Fibroblast of pulmonary artery (primary cell): ENCODE results near the gene CTNNA3.

ENCODE experiments used
- DNase-seq: peaks from one replicate; pipeline ENCODE4 v3.0.0-alpha.2; 2010; ENCODE audit warnings: low read depth
- H3K4me3 ChIP-seq: replicated peaks from 2 replicates; pipeline ENCODE4 v1.5.1; 2011; ENCODE audit warnings: low read depth, mild to moderate bottlenecking, control low read depth, low read length, moderate library complexity
- TF ChIP-seq, protein P1 (sequence below): IDR thresholded peaks from 2 replicates; pipeline ENCODE4 v1.5.1; 2011; ENCODE audit warnings: mild to moderate bottlenecking, control low read depth, low read length, inconsistent platforms; ENCODE audit errors: missing control alignments

The CTNNA3 gene

DNA sequence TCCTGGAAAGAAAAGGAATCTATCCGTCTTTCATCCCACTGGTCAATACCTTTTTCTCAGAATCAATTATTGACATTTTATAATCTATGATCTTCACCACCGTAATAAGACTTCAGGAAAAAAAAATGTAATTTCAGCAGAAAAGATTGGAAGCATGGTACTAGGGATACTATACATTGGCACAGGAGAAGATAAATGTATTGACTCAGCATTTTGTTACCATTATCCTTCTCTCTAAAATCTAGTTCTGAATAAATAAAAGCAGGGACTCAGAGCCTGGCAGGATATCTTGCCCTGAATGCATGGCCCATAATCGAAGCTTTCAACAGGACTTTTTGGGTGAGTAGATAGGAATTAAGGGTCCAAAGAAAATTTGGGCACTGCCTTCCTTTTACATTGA is 649.5 kb downstream of the CTNNA3 start:
- no peak overlapping the region for H3K4me3 ChIP-seq
- no peak for DNase-seq
- TF ChIP-seq, protein P1, sequence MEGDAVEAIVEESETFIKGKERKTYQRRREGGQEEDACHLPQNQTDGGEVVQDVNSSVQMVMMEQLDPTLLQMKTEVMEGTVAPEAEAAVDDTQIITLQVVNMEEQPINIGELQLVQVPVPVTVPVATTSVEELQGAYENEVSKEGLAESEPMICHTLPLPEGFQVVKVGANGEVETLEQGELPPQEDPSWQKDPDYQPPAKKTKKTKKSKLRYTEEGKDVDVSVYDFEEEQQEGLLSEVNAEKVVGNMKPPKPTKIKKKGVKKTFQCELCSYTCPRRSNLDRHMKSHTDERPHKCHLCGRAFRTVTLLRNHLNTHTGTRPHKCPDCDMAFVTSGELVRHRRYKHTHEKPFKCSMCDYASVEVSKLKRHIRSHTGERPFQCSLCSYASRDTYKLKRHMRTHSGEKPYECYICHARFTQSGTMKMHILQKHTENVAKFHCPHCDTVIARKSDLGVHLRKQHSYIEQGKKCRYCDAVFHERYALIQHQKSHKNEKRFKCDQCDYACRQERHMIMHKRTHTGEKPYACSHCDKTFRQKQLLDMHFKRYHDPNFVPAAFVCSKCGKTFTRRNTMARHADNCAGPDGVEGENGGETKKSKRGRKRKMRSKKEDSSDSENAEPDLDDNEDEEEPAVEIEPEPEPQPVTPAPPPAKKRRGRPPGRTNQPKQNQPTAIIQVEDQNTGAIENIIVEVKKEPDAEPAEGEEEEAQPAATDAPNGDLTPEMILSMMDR = no peak

DNA sequence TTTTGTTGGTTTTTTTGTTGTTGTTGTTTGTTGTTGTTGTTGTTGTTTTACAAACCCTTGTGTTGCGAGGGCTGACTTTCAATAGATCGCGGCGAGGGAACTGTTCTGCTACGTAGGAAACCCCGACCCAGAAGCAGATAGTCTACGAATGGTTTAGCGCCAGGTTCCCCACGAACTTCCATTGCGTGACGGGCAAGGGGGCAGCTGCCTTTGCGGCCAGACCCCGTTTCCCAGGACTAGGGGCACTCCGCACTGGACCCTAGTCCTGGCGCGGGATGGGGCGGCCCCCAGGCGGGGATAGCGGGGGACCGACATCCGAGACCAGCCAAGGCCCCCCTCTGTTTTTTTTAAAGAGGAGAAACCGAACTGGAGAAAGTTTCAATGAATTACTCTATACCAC is 650.6 kb downstream of the CTNNA3 start:
- TF ChIP-seq, protein P1 = no peak
- H3K4me3 ChIP-seq = no peak overlapping the region
- DNase-seq = no peak

GRCh38 chr10:67043041-67043440 is 653.0 kb downstream of the CTNNA3 start:
- H3K4me3 ChIP-seq = no peak overlapping the region
- DNase-seq = no peak
- TF ChIP-seq, protein P1 = no peak

DNA sequence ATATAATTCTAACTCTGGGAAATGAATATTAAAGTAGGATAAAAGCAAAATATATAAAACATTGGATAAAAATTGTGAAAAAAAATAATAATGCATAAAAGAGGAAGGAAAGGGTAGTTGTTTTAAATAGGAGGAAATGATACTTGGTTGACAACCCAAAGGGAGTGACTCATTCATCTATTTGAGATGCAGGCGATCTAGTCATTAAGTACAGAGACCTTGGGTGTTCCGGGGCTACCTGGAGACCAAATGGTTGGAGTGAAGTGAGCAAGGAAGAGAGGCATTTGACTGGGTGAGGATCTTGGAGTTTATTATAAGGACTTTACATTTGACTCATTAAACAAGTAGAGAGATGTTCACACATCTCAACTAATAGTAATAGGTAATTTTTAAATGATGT is 659.2 kb downstream of the CTNNA3 start:
- H3K4me3 ChIP-seq = no peak overlapping the region
- TF ChIP-seq, protein P1 = no peak
- DNase-seq = no peak

- no peak for DNase-seq
- TF ChIP-seq, protein P1 = no peak
Observed at GRCh38 chr10:67033878-67034277, 662.1 kb downstream of the CTNNA3 start.

DNA sequence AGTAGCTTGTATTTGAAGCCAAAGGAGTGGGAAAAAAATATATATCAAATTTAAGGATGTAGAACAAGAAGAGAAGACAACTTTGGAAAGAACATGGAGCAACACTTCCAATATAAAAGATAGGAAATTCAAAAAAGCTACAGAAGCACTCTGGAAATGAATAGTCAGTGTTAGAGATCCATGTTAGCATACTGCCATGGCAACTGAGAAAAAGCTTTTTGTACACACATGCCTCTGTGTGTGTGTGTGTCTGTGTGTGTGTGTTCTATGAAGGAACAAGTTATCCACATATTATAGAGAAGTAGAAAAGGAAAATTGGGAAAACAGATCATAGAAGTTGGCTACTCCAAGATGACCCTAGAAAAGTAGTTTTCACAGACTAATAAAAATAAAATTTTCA is 673.9 kb downstream of the CTNNA3 start:
- no peak for DNase-seq
- TF ChIP-seq, protein P1 = no peak
- H3K4me3 ChIP-seq = no peak overlapping the region

More at GRCh38 chr10:67033878-67034277, 662.1 kb downstream of the CTNNA3 start:
- H3K4me3 ChIP-seq = no peak overlapping the region

DNA sequence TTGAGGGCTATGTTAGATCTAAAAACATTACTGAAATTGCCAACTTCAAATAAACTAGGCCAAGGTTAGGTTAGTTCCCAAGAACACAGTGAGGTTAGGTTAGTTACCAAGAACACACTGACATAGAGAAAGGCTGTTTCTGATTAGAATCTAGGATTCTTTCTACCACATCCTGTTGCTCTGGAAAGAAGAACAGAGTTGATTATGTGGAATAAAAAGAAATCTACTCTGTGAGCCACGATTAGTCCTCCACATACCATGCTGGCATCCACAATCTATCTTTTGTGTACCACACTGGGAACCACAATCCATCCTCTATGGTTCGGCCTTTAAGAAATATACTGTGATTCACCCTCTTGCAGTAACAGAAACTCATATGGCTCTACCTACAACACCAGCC is 678.8 kb downstream of the CTNNA3 start:
- TF ChIP-seq, protein P1 = no peak
- no peak overlapping the region for H3K4me3 ChIP-seq
- DNase-seq = no peak
